Measurements from ENCODE around the gene PDZRN3. TPM values are rescaled to one million over a fixed set of nuclear protein-coding genes. Genes with fewer than 3 reads are reported as not detected.
"Not testable (repeated sequence)": the region's sequence is repeated elsewhere in the genome, so short reads cannot be mapped to it uniquely, and the experiment has no call there.

Gene PDZRN3
- total RNA-seq, 1 donor, result 0.10 TPM

- Histone ChIP-seq H3K4me1 (ENCODE audit: insufficient read depth, low read length) (no peaks in the 10 kb centered on the region), H3K9me3 (ENCODE audit: low read depth, low read length) (no peaks in the 10 kb centered on the region), H3K27me3 (ENCODE audit: insufficient read depth, low read length) (no peaks in the 10 kb centered on the region), H3K4me3 (ENCODE audit: low read length) (no peak overlapping the region)
Measured at GRCh38 chr3:73473898-73474416, 150.8 kb downstream of the PDZRN3 start.

- Histone ChIP-seq H3K4me1 (ENCODE audit: insufficient read depth, low read length) (no peaks in the 10 kb centered on the region), H3K4me3 (ENCODE audit: low read length) (no peak overlapping the region), H3K27me3 (ENCODE audit: insufficient read depth, low read length) (no peaks in the 10 kb centered on the region), H3K9me3 (ENCODE audit: low read depth, low read length) (no peaks in the 10 kb centered on the region)
Measured at GRCh38 chr3:73473181-73473897, 151.4 kb downstream of the PDZRN3 start.

GRCh38 chr3:73471986-73472787, 152.6 kb downstream of the PDZRN3 start:
- no peaks in the 10 kb centered on the region for H3K4me1 ChIP-seq (ENCODE audit: insufficient read depth, low read length)
- no peaks in the 10 kb centered on the region for H3K27me3 ChIP-seq (ENCODE audit: insufficient read depth, low read length)
- H3K9me3 ChIP-seq (ENCODE audit: low read depth, low read length), result no peaks in the 10 kb centered on the region
- no peak overlapping the region for H3K4me3 ChIP-seq (ENCODE audit: low read length)

- no peaks in the 10 kb centered on the region for H3K9me3 ChIP-seq (ENCODE audit: low read depth, low read length)
- H3K27me3 ChIP-seq (ENCODE audit: insufficient read depth, low read length), result no peaks in the 10 kb centered on the region
- H3K4me3 ChIP-seq (ENCODE audit: low read length), result no peak overlapping the region
- no peaks in the 10 kb centered on the region for H3K4me1 ChIP-seq (ENCODE audit: insufficient read depth, low read length)
Measured at GRCh38 chr3:73470860-73471259, 153.9 kb downstream of the PDZRN3 start.

GRCh38 chr3:73469331-73469730, 155.4 kb downstream of the PDZRN3 start:
- no peaks in the 10 kb centered on the region for H3K27me3 ChIP-seq (ENCODE audit: insufficient read depth, low read length)
- no peak overlapping the region for H3K4me3 ChIP-seq (ENCODE audit: low read length)
- H3K9me3 ChIP-seq (ENCODE audit: low read depth, low read length), result no peaks in the 10 kb centered on the region
- no peaks in the 10 kb centered on the region for H3K4me1 ChIP-seq (ENCODE audit: insufficient read depth, low read length)

GRCh38 chr3:73467211-73467610, 157.5 kb downstream of the PDZRN3 start:
- no peak overlapping the region for H3K4me3 ChIP-seq (ENCODE audit: low read length)
- H3K4me1 ChIP-seq (ENCODE audit: insufficient read depth, low read length), result no peaks in the 10 kb centered on the region
- no peaks in the 10 kb centered on the region for H3K9me3 ChIP-seq (ENCODE audit: low read depth, low read length)
- no peaks in the 10 kb centered on the region for H3K27me3 ChIP-seq (ENCODE audit: insufficient read depth, low read length)

GRCh38 chr3:73465926-73466325, 158.8 kb downstream of the PDZRN3 start:
- H3K4me1 ChIP-seq (ENCODE audit: insufficient read depth, low read length), result no peaks in the 10 kb centered on the region

GRCh38 chr3:73464126-73464525, 160.6 kb downstream of the PDZRN3 start:
- not testable (repeated sequence) for H3K9me3 ChIP-seq (ENCODE audit: low read depth, low read length); H3K4me3 ChIP-seq (ENCODE audit: low read length); H3K4me1 ChIP-seq (ENCODE audit: insufficient read depth, low read length); H3K27me3 ChIP-seq (ENCODE audit: insufficient read depth, low read length)

More at GRCh38 chr3:73465926-73466325, 158.8 kb downstream of the PDZRN3 start:
- Histone ChIP-seq H3K9me3 (ENCODE audit: low read depth, low read length) (no peaks in the 10 kb centered on the region), H3K27me3 (ENCODE audit: insufficient read depth, low read length) (no peaks in the 10 kb centered on the region), H3K4me3 (ENCODE audit: low read length) (no peak overlapping the region)

GRCh38 chr3:73461547-73461946, 163.2 kb downstream of the PDZRN3 start:
- H3K4me3 ChIP-seq (ENCODE audit: low read length), result no peak overlapping the region
- no peaks in the 10 kb centered on the region for H3K9me3 ChIP-seq (ENCODE audit: low read depth, low read length)
- H3K4me1 ChIP-seq (ENCODE audit: insufficient read depth, low read length), result no peaks in the 10 kb centered on the region
- no peaks in the 10 kb centered on the region for H3K27me3 ChIP-seq (ENCODE audit: insufficient read depth, low read length)

GRCh38 chr3:73459711-73460110, 165.0 kb downstream of the PDZRN3 start:
- Histone ChIP-seq H3K9me3 (ENCODE audit: low read depth, low read length) (no peaks in the 10 kb centered on the region), H3K4me1 (ENCODE audit: insufficient read depth, low read length) (no peaks in the 10 kb centered on the region), H3K4me3 (ENCODE audit: low read length) (no peak overlapping the region), H3K27me3 (ENCODE audit: insufficient read depth, low read length) (no peaks in the 10 kb centered on the region)

GRCh38 chr3:73453666-73454065, 171.1 kb downstream of the PDZRN3 start:
- Histone ChIP-seq H3K27me3 (ENCODE audit: insufficient read depth, low read length) (no peaks in the 10 kb centered on the region), H3K9me3 (ENCODE audit: low read depth, low read length) (no peaks in the 10 kb centered on the region), H3K4me3 (ENCODE audit: low read length) (no peak overlapping the region), H3K4me1 (ENCODE audit: insufficient read depth, low read length) (no peaks in the 10 kb centered on the region)

- Histone ChIP-seq H3K27me3 (ENCODE audit: insufficient read depth, low read length) (no peaks in the 10 kb centered on the region), H3K9me3 (ENCODE audit: low read depth, low read length) (no peaks in the 10 kb centered on the region), H3K4me1 (ENCODE audit: insufficient read depth, low read length) (no peaks in the 10 kb centered on the region), H3K4me3 (ENCODE audit: low read length) (no peak overlapping the region)
Measured at GRCh38 chr3:73452729-73453128, 172.0 kb downstream of the PDZRN3 start.

- Histone ChIP-seq H3K9me3 (ENCODE audit: low read depth, low read length) (no peaks in the 10 kb centered on the region), H3K4me1 (ENCODE audit: insufficient read depth, low read length) (no peaks in the 10 kb centered on the region), H3K27me3 (ENCODE audit: insufficient read depth, low read length) (no peaks in the 10 kb centered on the region), H3K4me3 (ENCODE audit: low read length) (no peak overlapping the region)
Measured at GRCh38 chr3:73451301-73451944, 173.3 kb downstream of the PDZRN3 start.

- no peaks in the 10 kb centered on the region for H3K9me3 ChIP-seq (ENCODE audit: low read depth, low read length)
- H3K4me1 ChIP-seq (ENCODE audit: insufficient read depth, low read length), result no peaks in the 10 kb centered on the region
- no peaks in the 10 kb centered on the region for H3K27me3 ChIP-seq (ENCODE audit: insufficient read depth, low read length)
- H3K4me3 ChIP-seq (ENCODE audit: low read length), result no peak overlapping the region
Measured at GRCh38 chr3:73449774-73450173, 175.0 kb downstream of the PDZRN3 start.

GRCh38 chr3:73448761-73449301, 175.9 kb downstream of the PDZRN3 start:
- Histone ChIP-seq H3K27me3 (ENCODE audit: insufficient read depth, low read length) (no peaks in the 10 kb centered on the region), H3K9me3 (ENCODE audit: low read depth, low read length) (no peaks in the 10 kb centered on the region), H3K4me3 (ENCODE audit: low read length) (no peak overlapping the region), H3K4me1 (ENCODE audit: insufficient read depth, low read length) (no peaks in the 10 kb centered on the region)

All from mononuclear cell (primary cell).